HCT116 (cell line): ENCODE measurements around the gene ESRRA. TPM values are rescaled to one million over a fixed set of nuclear protein-coding genes. Genes with fewer than 3 reads are reported as not detected.

ENCODE experiments used
- ATAC-seq: fragments of 200-7000 bp; cut with Tn5 transposase; 2 replicates; pipeline ENCODE4 v1.9.1; 2020; ENCODE audit warnings: mild to moderate bottlenecking, moderate library complexity
- BruUV-seq: library from RNA; stranded (reverse); fragments of 400-500 nt; replicated peaks from 2 replicates; lab custom pipeline; 2021; lab: Mats Ljungman, UMichigan
- CTCF ChIA-PET: fragments of 300-600 bp; sonication (Branson Sonifier 250); formaldehyde crosslinking; loops from one replicate; lab custom pipeline; 2021; ENCODE audit warnings: antibody characterized with exemption; lab: Charles Lee
- POLR2A ChIA-PET: fragments of 300-600, 350-600 bp; sonication (Branson Sonifier 250); formaldehyde crosslinking; loops from one replicate; lab custom pipeline; 2021; ENCODE audit warnings: antibody characterized with exemption; lab: Charles Lee
- RAD21 ChIA-PET, 2 experiments: fragments of 300-600 bp; sonication (Branson Sonifier 250); formaldehyde crosslinking; loops; one replicate each; lab custom pipeline; 2023; ENCODE audit warnings: low total read pairs in 2 of 2; ENCODE audit not compliant: uncharacterized antibody in 2 of 2, unreplicated experiment in 2 of 2, low non-redundant PET in 1 of 2; lab: Charles Lee
- DNase-seq: peaks from one replicate; pipeline ENCODE4 v3.0.0-alpha.2; 2010; ENCODE audit warnings: low read depth, low spot score
- H2AFZ ChIP-seq: fragments of 200-600 bp; shearing (Covaris generic), sonication (generic); 2 replicates; pipeline ENCODE4 v1.6.1; 2017; ENCODE audit warnings: low read depth, mixed run types, mixed read lengths, antibody characterized with exemption, low read length; ENCODE audit not compliant: poor library complexity, severe bottlenecking
- H3K27ac ChIP-seq: 2 replicates; pipeline ENCODE4 v1.5.1; 2012; ENCODE audit warnings: low read depth, low read length
- H3K27me3 ChIP-seq: fragments of 200-600 bp; sonication (generic); 2 replicates; pipeline ENCODE4 v1.6.1; 2016; ENCODE audit warnings: mixed run types, low read length, mixed read lengths; ENCODE audit not compliant: insufficient read depth
- H3K36me3 ChIP-seq, 2 experiments: fragments of 200-500 bp in 1 of 2; fragments of 200-600 bp in 1 of 2; sonication (Bioruptor generic) in 1 of 2; sonication (generic) in 1 of 2; 2 replicates each; pipeline versions ENCODE4 v1.5.1 to v1.6.1; 2014 to 2016; ENCODE audit warnings: low read length in 2 of 2, inconsistent platforms in 1 of 2, mixed read lengths in 1 of 2, mixed run types in 1 of 2; ENCODE audit not compliant: insufficient read depth in 2 of 2, control insufficient read depth in 1 of 2
- H3K4me1 ChIP-seq, 2 experiments: fragments of 200-600 bp in 1 of 2; sonication (generic) in 1 of 2; 2 replicates each; pipeline versions ENCODE4 v1.5.1 to v1.6.1; 2012 to 2017; ENCODE audit warnings: low read length in 2 of 2, inconsistent platforms in 1 of 2, mild to moderate bottlenecking in 1 of 2, mixed read lengths in 1 of 2, mixed run types in 1 of 2, moderate library complexity in 1 of 2; ENCODE audit not compliant: insufficient read depth in 2 of 2, control insufficient read depth in 1 of 2
- H3K4me2 ChIP-seq: fragments of 200-600 bp; sonication (generic); 2 replicates; pipeline ENCODE4 v1.6.1; 2017; ENCODE audit warnings: mixed run types, low read length, mixed read lengths
- H3K4me3 ChIP-seq, 2 experiments: fragments of 200-600 bp in 1 of 2; sonication (generic) in 1 of 2; replicated peaks in 1 of 2; 2 replicates each; pipeline ENCODE4 v1.5.1; 2011 to 2016; ENCODE audit warnings: low read length in 2 of 2, control low read depth in 1 of 2, low read depth in 1 of 2, mild to moderate bottlenecking in 1 of 2, mixed read lengths in 1 of 2, mixed run types in 1 of 2
- H3K79me2 ChIP-seq: fragments of 200-600 bp; sonication (generic); 2 replicates; pipeline ENCODE4 v1.6.1; 2017; ENCODE audit warnings: mild to moderate bottlenecking, mixed run types, low read length, moderate library complexity, mixed read lengths; ENCODE audit not compliant: insufficient read depth
- H3K9ac ChIP-seq: fragments of 200-600 bp; sonication (generic); 2 replicates; pipeline ENCODE4 v1.6.1; 2016; ENCODE audit warnings: low read length, mixed read lengths
- H3K9me2 ChIP-seq: fragments of 200-600 bp; sonication (generic), shearing (Covaris generic); 2 replicates; pipeline ENCODE4 v1.6.1; 2017; ENCODE audit warnings: mixed run types, mild to moderate bottlenecking, moderate library complexity; ENCODE audit not compliant: insufficient read depth
- H3K9me3 ChIP-seq, 2 experiments: fragments of 200-500 bp in 1 of 2; fragments of 200-600 bp in 1 of 2; sonication (Bioruptor generic) in 1 of 2; sonication (generic) in 1 of 2; 2 replicates each; pipeline ENCODE4 v1.6.1; 2014 to 2017; ENCODE audit warnings: low read length in 2 of 2, mixed read lengths in 2 of 2, inconsistent platforms in 1 of 2, low read depth in 1 of 2, mild to moderate bottlenecking in 1 of 2, mixed run types in 1 of 2, moderate library complexity in 1 of 2; ENCODE audit not compliant: control insufficient read depth in 1 of 2, insufficient read depth in 1 of 2
- H4K20me1 ChIP-seq: fragments of 200-600 bp; sonication (generic), shearing (Covaris generic); 2 replicates; pipeline ENCODE4 v1.6.1; 2017; ENCODE audit warnings: mixed run types, mild to moderate bottlenecking, moderate library complexity; ENCODE audit not compliant: insufficient read depth
- ATF3 ChIP-seq: IDR thresholded peaks from 2 replicates; pipeline ENCODE4 v1.6.1; 2012
- CBX3 ChIP-seq: IDR thresholded peaks from 2 replicates; pipeline ENCODE4 v1.6.1; 2012; ENCODE audit warnings: low read depth
- CEBPB ChIP-seq: IDR thresholded peaks from 2 replicates; pipeline ENCODE4 v1.6.1; 2012; ENCODE audit warnings: low read depth
- CTCF ChIP-seq, 3 experiments: fragments of 200-600 bp in 1 of 3; sonication (generic) in 1 of 3; IDR thresholded peaks in 2 of 3; conservative IDR thresholded peaks in 1 of 3; 2 replicates each; pipeline ENCODE4 v1.5.1; 2012 to 2017; ENCODE audit warnings: low read depth in 2 of 3, low read length in 2 of 3, antibody characterized with exemption in 1 of 3, borderline replicate concordance in 1 of 3, control low read depth in 1 of 3, mild to moderate bottlenecking in 1 of 3, mixed read lengths in 1 of 3, mixed run types in 1 of 3, moderate library complexity in 1 of 3; ENCODE audit not compliant: insufficient read depth in 1 of 3
- EGR1 ChIP-seq: IDR thresholded peaks from 2 replicates; pipeline ENCODE4 v1.6.1; 2012; ENCODE audit warnings: low read depth
- EZH2 ChIP-seq: fragments of 200-600 bp; sonication (generic); IDR thresholded peaks from 2 replicates; pipeline ENCODE4 v1.6.1; 2017; ENCODE audit warnings: antibody characterized with exemption, mixed run types
- EZH2phosphoT487 ChIP-seq: fragments of 200-600 bp; IDR thresholded peaks from 2 replicates; pipeline ENCODE4 v1.6.1; 2018; ENCODE audit warnings: antibody characterized with exemption, borderline replicate concordance
- FOSL1 ChIP-seq: IDR thresholded peaks from 2 replicates; pipeline ENCODE4 v1.6.1; 2012; ENCODE audit warnings: low read depth
- JUND ChIP-seq: IDR thresholded peaks from 2 replicates; pipeline ENCODE4 v1.6.1; 2012
- MAX ChIP-seq: IDR thresholded peaks from 2 replicates; pipeline ENCODE4 v1.6.1; 2012
- POLR2AphosphoS5 ChIP-seq: IDR thresholded peaks from 2 replicates; pipeline ENCODE4 v1.6.1; 2011; ENCODE audit warnings: mild to moderate bottlenecking, low read depth, low read length, moderate library complexity
- RAD21 ChIP-seq: IDR thresholded peaks from 2 replicates; pipeline ENCODE4 v1.6.1; 2012; ENCODE audit warnings: low read depth, mild to moderate bottlenecking
- REST ChIP-seq: IDR thresholded peaks from 2 replicates; pipeline ENCODE4 v1.6.1; 2012; ENCODE audit warnings: low read depth
- SIN3A ChIP-seq: IDR thresholded peaks from 2 replicates; pipeline ENCODE4 v1.6.1; 2012; ENCODE audit warnings: low read depth
- SP1 ChIP-seq: IDR thresholded peaks from 2 replicates; pipeline ENCODE4 v1.6.1; 2012; ENCODE audit warnings: low read depth
- YY1 ChIP-seq: IDR thresholded peaks from 2 replicates; pipeline ENCODE4 v1.6.1; 2011; ENCODE audit warnings: low read length, low read depth, moderate library complexity, mild to moderate bottlenecking; ENCODE audit not compliant: insufficient replicate concordance; ENCODE audit errors: extremely low read depth
- ZFX ChIP-seq: fragments of 450-650 bp; IDR thresholded peaks from 2 replicates; pipeline ENCODE4 v1.6.1; 2017
- intact Hi-C: fragments of 100-400 bp; cut with micrococcal nuclease; formaldehyde crosslinking; loops from 2 replicates; pipeline ENCODE4 v1.10.0; 2022
- total RNA-seq: library from RNA; stranded (reverse); gene quantifications from one replicate; pipeline ENCODE4 v1.2.1, GENCODE V29; 2021; ENCODE audit not compliant: unreplicated experiment

Gene ESRRA
- total RNA-seq, 1 experiment from 2014 or later = 62.7 TPM

- Histone ChIP-seq H2AFZ (no peak overlapping the region), H3K9me3 (no peaks in the 10 kb centered on the region), H3K9ac (no peak overlapping the region), H3K36me3 (peaks cover 11 to 43% of the 10 kb centered on the region in 2 experiments; a peak in 3 of 4 replicates), H4K20me1 (no peaks in the 10 kb centered on the region), H3K4me1 (peaks cover 13 to 19% of the 10 kb centered on the region in 2 experiments; a peak in 3 of 4 replicates), H3K27ac (no peak overlapping the region), H3K4me2 (no peak overlapping the region), H3K79me2 (no peaks in the 10 kb centered on the region; the same call in 1 of the 2 replicates), H3K4me3 (no peak overlapping the region), H3K27me3 (no peaks in the 10 kb centered on the region), H3K9me2 (no peaks in the 10 kb centered on the region)
- ChIA-PET RAD21 (no interaction called here), POLR2A (no interaction called here), CTCF (interaction anchor here (1.4 kb wide), 1 partner anchor 14 kb away, joined by 4 read pairs; no protein-coding TSS in a partner anchor)
- intact Hi-C loops = no loop called here
- TF ChIP-seq RAD21 = no peak
- TF ChIP-seq EZH2phosphoT487 = no peak
- no peak for TF ChIP-seq SIN3A
- no peak for TF ChIP-seq FOSL1
- no peak for TF ChIP-seq YY1
- TF ChIP-seq EGR1 = no peak
- no peak for TF ChIP-seq CEBPB
- TF ChIP-seq CTCF (IDR thresholded peaks at IDR 0.05 in 2 of 3, conservative IDR thresholded peaks at IDR 0.05 in 1 of 3; ENCODE audit: borderline replicate concordance in 1 of 3, insufficient read depth in 1 of 3, low read depth in 2 of 3, low read length in 2 of 3) = no peak
- no peak for TF ChIP-seq EZH2
- no peak for TF ChIP-seq REST
- TF ChIP-seq ATF3 = no peak
- TF ChIP-seq SP1 = no peak
- TF ChIP-seq POLR2AphosphoS5 = no peak
- TF ChIP-seq CBX3 = no peak
- TF ChIP-seq JUND = no peak
- TF ChIP-seq ZFX = no peak
- TF ChIP-seq MAX = no peak
- ATAC-seq (no peak), DNase-seq (no peak)
- no TSS peak for BruUV-seq
These were observed 40.9 kb upstream of the ESRRA start for GRCh38 chr11:64264371-64264852.
